Measurements from ENCODE around the gene DTX1. TPM values are rescaled to one million over a fixed set of nuclear protein-coding genes. Genes with fewer than 3 reads are reported as not detected.

The DTX1 gene
- total and polyA plus RNA-seq, 2 donors (not counting 3 experiments of a cell fraction or from before 2014, with no cell fraction given): 0.06 to 0.22 TPM

- H3K4me1 ChIP-seq (ENCODE audit: control insufficient read depth, extremely low read depth, insufficient read depth, low read length): no peaks in the 10 kb centered on the region
- DNase-seq (ENCODE audit: low read depth, low spot score) (no peak), FAIRE-seq (no peak)
- H3K79me2 ChIP-seq (ENCODE audit: control insufficient read depth, insufficient read depth, low read length): no peaks in the 10 kb centered on the region
- no peaks in the 10 kb centered on the region for H3K36me3 ChIP-seq (ENCODE audit: control insufficient read depth in 2 of 2, extremely low read depth in 1 of 2, insufficient read depth in 2 of 2, low read length in 2 of 2)
- H3K9ac ChIP-seq (replicated peaks; ENCODE audit: extremely low read depth, insufficient read depth, low read length): no peak overlapping the region
- POLR2A ChIA-PET: no interaction called here
- H4K20me1 ChIP-seq (replicated peaks; ENCODE audit: control insufficient read depth, extremely low read depth, insufficient read depth, low read length): no peaks in the 10 kb centered on the region
- H3K4me3 ChIP-seq (replicated peaks in 1 of 3; ENCODE audit: insufficient read depth in 1 of 3, low read depth in 1 of 3, low read length in 3 of 3): no peak overlapping the region
- no peaks in the 10 kb centered on the region for H3K9me1 ChIP-seq (replicated peaks; ENCODE audit: control insufficient read depth, extremely low read depth, insufficient read depth, low read length)
- intact Hi-C loops (cut with micrococcal nuclease) (no loop called here), dilution Hi-C loops (cut with MboI; ENCODE audit: extremely low pct_ligation_motif_present, low sequenced_read_pairs) (no loop called here)
- no peak overlapping the region for H3K4me2 ChIP-seq (ENCODE audit: insufficient read depth, low read length)
- H3K9me3 ChIP-seq (replicated peaks; ENCODE audit: control insufficient read depth, insufficient read depth, low read length): no peaks in the 10 kb centered on the region
- CTCF ChIA-PET: no interaction called here
- H2AFZ ChIP-seq (ENCODE audit: low read depth, low read length): no peak overlapping the region
- TF ChIP-seq JUN (IDR thresholded peaks at IDR 0.05; ENCODE audit: borderline replicate concordance, insufficient read depth, insufficient read length, low read depth): no peak
- no peak for TF ChIP-seq CTCF (IDR thresholded peaks at IDR 0.05; ENCODE audit: extremely low read depth in 1 of 2, insufficient read depth in 1 of 2, low read depth in 1 of 2, low read length in 2 of 2)
- no peak for TF ChIP-seq MAX (IDR thresholded peaks at IDR 0.05; ENCODE audit: insufficient read depth, insufficient read length)
- no peak for TF ChIP-seq POLR2AphosphoS5 (IDR thresholded peaks at IDR 0.05; ENCODE audit: insufficient read depth, low read depth, low read length)
- TF ChIP-seq MYC (IDR thresholded peaks at IDR 0.05; ENCODE audit: low read depth, low read length): no peak
- no peak overlapping the region for H3K27ac ChIP-seq (ENCODE audit: insufficient read depth, low read depth, low read length)
- no TSS peak for BruUV-seq (replicated peaks)
- H3K27me3 ChIP-seq (ENCODE audit: control insufficient read depth in 2 of 2, insufficient read depth in 2 of 2, low read length in 2 of 2): peaks cover 11 to 14% of the 10 kb centered on the region in 2 experiments
These were observed 18.7 kb downstream of the DTX1 start for GRCh38 chr12:113075137-113075683.
